ENCODE results near the gene POLR1A. TPM values are rescaled to one million over a fixed set of nuclear protein-coding genes. Genes with fewer than 3 reads are reported as not detected.

POLR1A gene
- total RNA-seq, 1 experiment from 2014 or later, result 62.6 TPM

Other genes starting within 250 kb of the POLR1A start
- 5.0 TPM for gene ST3GAL5, start 216.9 kb downstream of the POLR1A start, total RNA-seq (2021; ENCODE audit: unreplicated experiment)
- 93.9 TPM for gene PTCD3, start 349 bp upstream of the POLR1A start, total RNA-seq (2021; ENCODE audit: unreplicated experiment)
- 138 TPM for gene IMMT, start 89.6 kb upstream of the POLR1A start, total RNA-seq (2021; ENCODE audit: unreplicated experiment)
- gene MRPL35, start 93.6 kb upstream of the POLR1A start, total RNA-seq (2021; ENCODE audit: unreplicated experiment), result 40.9 TPM
- 0.23 TPM for gene REEP1, start 231.7 kb upstream of the POLR1A start, total RNA-seq (2021; ENCODE audit: unreplicated experiment)

Data from Panc1 (cell line).